HG02610 (cell line): ENCODE data around the gene RNASEH2A.

Experiments used
- ATAC-seq: cut with Tn5 transposase; IDR thresholded peaks from one replicate; pipeline ENCODE4 v1.9.1; 2021; ENCODE audit warnings: mild to moderate bottlenecking, moderate library complexity; ENCODE audit not compliant: unreplicated experiment

The RNASEH2A gene

GRCh38 chr19:12782424-12783290, 23.7 kb upstream of the RNASEH2A start:
- peak; percentile 20 for ATAC-seq

DNA sequence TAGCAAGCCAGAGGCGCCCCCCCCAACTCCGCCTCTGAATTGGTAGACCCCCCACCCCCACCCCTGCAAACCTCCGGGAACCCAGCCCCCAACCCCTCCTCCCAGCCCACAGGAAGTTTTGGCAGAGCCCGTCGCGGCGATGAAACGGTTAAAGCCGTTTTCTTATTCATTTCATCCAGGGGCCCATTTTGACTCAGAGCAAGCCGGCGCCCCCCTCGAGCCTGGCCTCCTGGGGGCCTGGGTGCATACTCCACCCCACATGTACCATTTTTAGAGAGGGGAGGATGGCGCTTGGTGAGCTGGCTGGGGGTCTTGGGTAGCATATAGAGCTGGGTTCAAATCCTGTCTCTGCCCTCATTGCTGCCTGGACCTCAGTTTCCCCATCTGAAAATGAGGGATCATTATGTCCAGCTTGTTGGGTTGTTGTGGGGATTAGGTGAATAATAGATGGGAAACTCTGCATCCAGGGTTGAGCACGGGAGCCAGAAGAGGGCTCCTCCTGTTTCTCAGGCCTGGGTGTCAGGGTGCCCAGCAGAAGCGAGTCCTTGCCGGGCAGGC, 23.0 kb upstream of the RNASEH2A start:
- no peak for ATAC-seq

- no peak for ATAC-seq
Observed at GRCh38 chr19:12783849-12784393, 22.5 kb upstream of the RNASEH2A start.

DNA sequence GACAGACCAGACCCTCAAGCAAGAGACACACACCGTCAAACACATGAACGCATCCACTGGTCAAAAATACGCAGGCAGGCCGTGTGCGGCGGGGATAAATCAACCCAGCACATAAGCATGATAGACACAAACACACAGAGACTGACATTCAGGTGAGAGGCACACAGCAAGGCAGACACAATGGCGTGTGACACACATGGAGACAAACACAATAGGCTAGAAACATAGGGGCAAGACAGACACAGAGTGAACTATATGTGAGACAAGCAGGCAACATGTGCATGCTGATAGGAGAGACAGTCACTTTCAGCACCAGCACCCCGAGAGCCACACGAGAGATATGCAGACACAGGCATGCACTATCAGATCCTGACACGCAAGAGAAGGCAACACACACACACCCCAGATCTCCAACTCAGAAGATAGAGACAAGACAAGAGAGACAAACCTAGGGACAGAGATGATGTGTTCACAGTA, 22.0 kb upstream of the RNASEH2A start:
- no peak for ATAC-seq

DNA sequence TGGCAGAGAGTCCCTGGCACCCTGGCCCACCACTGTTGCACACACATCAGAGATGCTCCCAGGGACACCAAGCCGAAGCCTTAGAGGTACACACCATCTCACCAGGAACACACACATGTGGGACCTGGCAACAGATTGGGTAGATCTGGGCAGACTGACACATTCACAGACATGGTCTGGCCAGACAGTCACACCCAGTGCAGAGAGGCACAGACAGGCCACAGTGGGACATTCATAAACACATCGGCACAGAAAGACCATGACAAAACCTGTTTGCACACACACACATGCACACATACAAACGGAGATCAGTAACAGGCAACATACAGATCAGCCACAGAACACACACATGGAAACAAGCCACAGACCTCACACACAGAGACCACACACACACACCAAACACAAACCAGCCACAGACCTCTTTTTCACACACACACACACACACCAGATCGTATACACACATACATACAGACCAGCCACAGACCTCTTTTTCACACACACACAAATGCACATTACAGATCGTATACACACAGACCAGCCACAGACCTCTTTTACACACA, 21.4 kb upstream of the RNASEH2A start:
- no peak for ATAC-seq

DNA sequence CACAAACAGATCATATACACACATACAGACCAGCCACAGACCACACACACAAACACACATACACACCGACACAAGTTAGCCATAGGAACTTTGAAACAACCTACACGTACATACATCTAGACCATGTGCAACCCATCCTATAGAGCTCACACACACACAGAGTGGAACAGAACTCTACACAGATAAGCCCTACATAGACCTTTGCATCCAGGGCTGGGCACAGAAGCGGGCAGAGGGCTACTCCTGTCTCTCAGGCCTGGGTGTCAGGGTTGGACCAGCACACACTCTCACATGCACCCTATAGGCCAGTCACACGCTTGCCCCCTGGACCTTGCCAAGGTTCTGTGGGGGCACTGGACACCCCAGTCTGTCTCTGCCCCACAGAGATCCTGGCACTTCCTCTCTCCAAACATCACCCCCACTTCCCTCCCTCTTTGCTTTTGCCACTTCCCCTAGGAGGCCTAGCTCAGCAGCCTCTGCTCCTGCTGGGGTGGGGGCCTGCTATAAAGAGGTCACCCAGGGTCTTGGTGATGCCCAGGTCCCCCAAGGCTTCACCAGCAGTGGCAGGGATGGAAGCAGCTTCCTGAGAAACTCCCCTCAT, 20.9 kb upstream of the RNASEH2A start:
- no peak for ATAC-seq

- no peak for ATAC-seq
Observed at GRCh38 chr19:12786141-12786870, 20.1 kb upstream of the RNASEH2A start.

GRCh38 chr19:12786952-12787351, 19.4 kb upstream of the RNASEH2A start:
- ATAC-seq, result no peak

GRCh38 chr19:12787458-12787857, 18.9 kb upstream of the RNASEH2A start:
- ATAC-seq, result no peak

DNA sequence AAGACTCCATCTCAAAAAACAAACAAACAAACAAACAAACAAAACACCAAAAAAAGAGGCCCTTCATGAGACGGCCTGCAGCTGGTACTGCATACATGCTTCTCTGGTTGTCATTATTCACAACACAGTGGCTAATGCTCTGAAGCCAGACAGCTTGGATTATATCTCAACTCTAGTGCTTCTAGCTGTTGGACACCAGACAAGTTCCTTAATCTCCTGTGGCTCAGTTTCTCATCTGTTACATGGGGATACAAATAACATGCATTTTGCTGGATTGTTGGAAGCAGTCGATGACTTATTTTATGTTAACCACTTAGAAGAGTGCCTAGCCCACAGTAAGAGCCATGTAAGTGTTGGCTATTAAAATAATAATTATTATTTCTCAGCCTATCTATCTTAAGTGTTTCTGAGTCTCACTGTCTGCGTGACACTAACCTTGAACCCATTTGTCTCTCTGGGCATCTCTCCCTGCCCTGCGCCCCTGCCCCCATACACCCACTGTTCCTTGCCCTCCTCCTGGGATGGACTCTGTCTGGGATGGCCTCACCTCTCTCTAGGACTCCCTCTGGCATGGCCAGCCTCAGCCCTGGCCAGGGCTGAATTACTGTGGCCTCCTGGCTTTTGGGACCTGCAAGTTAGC, 18.2 kb upstream of the RNASEH2A start:
- ATAC-seq, result no peak

- ATAC-seq, result no peak
Observed at GRCh38 chr19:12788682-12789097, 17.7 kb upstream of the RNASEH2A start.

GRCh38 chr19:12789098-12789903, 17.1 kb upstream of the RNASEH2A start:
- ATAC-seq, result no peak

- peak; percentile 35 for ATAC-seq
Observed at GRCh38 chr19:12789904-12790619, 16.3 kb upstream of the RNASEH2A start.

GRCh38 chr19:12790628-12791344, 15.6 kb upstream of the RNASEH2A start:
- no peak for ATAC-seq

DNA sequence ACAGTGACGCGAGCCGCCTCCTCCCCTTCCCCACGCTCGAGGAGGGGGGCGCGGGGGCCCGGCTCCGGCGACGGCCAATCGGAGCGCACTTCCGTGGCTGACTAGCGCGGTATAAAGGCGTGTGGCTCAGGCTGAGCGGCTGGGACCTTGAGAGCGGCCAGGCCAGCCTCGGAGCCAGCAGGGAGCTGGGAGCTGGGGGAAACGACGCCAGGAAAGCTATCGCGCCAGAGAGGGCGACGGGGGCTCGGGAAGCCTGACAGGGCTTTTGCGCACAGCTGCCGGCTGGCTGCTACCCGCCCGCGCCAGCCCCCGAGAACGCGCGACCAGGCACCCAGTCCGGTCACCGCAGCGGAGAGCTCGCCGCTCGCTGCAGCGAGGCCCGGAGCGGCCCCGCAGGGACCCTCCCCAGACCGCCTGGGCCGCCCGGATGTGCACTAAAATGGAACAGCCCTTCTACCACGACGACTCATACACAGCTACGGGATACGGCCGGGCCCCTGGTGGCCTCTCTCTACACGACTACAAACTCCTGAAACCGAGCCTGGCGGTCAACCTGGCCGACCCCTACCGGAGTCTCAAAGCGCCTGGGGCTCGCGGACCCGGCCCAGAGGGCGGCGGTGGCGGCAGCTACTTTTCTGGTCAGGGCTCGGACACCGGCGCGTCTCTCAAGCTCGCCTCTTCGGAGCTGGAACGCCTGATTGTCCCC, 14.9 kb upstream of the RNASEH2A start, which contains the start of gene JUNB:
Gene JUNB, plus strand, starts transcription at position 142 of the 706 bp plus-strand sequence. Its CDS starts 286 bp downstream, at position 428.
- peak; percentile 26 for ATAC-seq

GRCh38 chr19:12792051-12792852, 14.1 kb upstream of the RNASEH2A start:
- ATAC-seq, result no peak
